NOMO-1 (cell line): ENCODE measurements around the gene ROR1.

ENCODE experiments used
- DNase-seq, 2 experiments: peaks; one replicate each; lab custom pipeline; 2025; ENCODE audit not compliant: unreplicated experiment in 2 of 2; lab: John Stamatoyannopoulos, UW

The ROR1 gene

GRCh38 chr1:63955370-63956145, 181.7 kb downstream of the ROR1 start:
- no peak for DNase-seq

- DNase-seq = no peak
These were observed 184.7 kb downstream of the ROR1 start for GRCh38 chr1:63958556-63958955.

- DNase-seq = no peak
These were observed 186.5 kb downstream of the ROR1 start for GRCh38 chr1:63960326-63960725.

- DNase-seq = no peak
These were observed 192.2 kb downstream of the ROR1 start for GRCh38 chr1:63966016-63966415.

GRCh38 chr1:63967901-63968300, 194.1 kb downstream of the ROR1 start:
- no peak for DNase-seq

- no peak for DNase-seq
These were observed 195.0 kb downstream of the ROR1 start for GRCh38 chr1:63968663-63969440.

- DNase-seq = no peak
These were observed 195.7 kb downstream of the ROR1 start for GRCh38 chr1:63969441-63969901.

GRCh38 chr1:63971557-63971956, 197.7 kb downstream of the ROR1 start:
- DNase-seq = no peak

DNA sequence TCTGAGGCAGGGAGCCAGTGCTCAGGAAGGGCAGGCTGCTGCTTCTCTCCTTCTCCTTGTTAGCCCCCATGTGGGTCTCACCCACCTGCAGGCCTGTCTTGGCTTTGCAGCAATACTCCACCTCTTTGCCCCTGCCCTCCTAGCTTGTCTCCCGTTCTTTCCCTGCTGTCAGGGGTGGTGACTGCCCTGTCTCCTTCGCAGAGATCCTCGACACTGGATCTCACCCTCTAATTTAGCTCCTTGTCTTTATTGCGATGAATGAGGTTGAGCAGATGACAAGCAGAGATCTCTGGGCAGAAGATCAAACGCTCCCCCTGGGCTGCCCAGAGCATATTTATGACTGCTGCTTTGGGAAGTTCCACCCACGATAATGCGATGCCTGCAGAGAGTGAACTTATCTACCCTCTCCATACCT, 199.2 kb downstream of the ROR1 start:
- no peak for DNase-seq

- no peak for DNase-seq
These were observed 201.1 kb downstream of the ROR1 start for GRCh38 chr1:63974966-63975365.

- no peak for DNase-seq
These were observed 201.7 kb downstream of the ROR1 start for GRCh38 chr1:63975481-63975880.

DNA sequence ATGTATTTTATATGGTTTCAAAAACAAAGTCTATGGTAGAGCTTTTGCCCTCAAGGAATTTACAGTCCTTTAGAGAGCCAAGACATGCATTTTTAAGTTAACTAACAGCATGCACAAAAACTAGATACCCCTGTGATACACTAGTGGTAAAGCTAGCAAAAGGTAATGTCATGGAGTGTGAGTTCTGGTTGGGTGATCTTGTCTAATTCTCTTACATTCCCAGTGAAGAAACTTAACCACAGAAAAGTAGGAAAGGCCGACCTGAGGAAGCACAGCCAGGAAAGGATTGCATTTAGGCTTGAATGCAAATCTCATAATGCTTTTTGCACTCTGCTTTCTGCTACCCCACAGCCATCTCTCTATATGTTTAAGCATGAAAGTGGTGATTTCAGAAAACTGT, 202.2 kb downstream of the ROR1 start:
- no peak for DNase-seq

- no peak for DNase-seq
These were observed 203.6 kb downstream of the ROR1 start for GRCh38 chr1:63977466-63977865.

GRCh38 chr1:63980740-63981407, 207.1 kb downstream of the ROR1 start:
- no peak for DNase-seq

GRCh38 chr1:63981408-63981773, 207.6 kb downstream of the ROR1 start:
- no peak for DNase-seq

DNA sequence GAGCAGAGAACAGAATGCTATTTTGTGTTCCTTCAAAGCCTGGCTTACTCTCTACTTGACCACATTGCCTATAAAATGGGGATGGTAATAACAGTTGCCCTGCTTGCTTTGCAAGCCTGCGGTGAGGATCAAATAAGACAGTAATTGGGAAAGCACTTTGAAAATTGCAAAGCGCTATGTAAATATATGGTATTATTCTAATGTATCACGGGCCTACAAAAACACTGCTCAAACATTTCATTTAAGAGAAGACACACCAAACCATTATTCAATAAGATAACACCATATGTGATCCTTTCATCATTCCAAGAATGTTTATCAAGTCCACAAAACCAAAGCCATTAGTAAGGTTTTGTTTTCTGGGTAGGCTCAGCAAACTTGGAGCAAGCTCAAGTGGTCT, 208.4 kb downstream of the ROR1 start:
- no peak for DNase-seq

DNA sequence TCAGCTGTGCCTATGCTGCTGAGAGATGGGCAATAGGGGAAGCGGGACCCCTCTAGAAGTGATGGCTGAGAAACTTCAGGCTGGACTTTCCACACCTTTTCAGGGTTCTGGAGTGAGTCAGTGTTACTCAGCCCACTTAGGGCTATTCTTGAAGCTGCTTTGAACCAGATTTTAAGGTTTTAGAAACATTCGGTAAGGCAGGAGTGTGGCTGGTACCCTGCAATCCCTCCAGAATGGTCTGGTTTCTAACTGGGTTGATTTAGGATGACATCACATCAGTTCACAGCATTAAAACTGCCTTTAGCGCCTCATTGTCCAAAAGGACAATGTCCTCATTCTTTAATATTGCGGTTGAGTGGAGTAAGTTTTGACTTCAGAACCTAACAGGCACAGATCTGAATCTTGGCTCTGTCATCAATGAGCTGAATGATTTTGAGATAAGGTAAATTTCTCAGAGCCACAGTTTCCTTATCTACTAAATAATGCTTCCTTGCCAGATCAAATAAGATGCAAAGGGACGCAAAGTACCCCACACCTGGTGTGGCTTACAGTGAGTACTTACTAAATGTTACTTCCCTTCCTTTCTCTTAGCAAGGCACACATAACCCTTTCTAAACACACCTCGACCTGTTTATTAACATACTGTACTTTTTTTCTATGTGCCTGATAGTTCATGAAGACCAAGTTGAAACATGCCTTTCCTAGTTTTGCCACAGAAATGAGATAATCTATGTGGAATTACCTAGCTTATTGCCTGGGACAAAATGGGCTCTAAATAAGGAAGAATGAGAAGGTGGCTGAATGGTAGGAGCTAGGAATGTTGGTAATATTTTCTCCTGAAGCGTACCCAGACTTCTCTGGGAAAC, 209.8 kb downstream of the ROR1 start:
- DNase-seq = no peak

DNA sequence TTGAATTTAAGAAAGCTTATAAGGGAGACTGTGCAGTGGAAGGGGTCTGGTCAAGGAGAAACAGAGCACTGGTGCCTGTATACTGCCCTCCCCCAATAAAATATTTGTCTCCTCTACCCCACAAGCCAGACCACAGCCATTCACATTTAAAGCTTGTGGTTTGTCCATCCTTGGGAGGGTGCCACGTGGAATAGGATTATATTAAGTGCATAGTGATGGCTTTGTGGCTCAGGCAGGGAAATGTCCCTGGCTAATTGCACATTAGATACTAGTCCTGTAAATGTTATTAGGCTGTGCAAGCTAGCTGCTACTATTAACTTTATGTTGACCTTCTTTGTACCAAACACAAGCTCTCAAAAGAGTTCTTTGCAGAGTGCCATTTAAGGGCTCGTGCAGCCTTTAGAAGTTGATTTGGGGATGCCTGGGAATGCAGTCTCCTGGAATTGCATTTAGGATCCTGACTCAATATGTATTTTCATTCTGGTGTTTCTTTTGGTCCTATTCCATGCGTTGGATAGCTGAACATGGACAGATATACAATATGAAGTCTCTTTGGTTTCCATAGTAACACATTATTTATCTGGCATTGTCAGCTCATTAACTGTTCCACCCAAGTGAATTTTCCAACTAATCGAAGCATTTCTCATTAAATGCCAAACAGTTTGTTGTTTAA, 210.6 kb downstream of the ROR1 start:
- DNase-seq = no peak

DNA sequence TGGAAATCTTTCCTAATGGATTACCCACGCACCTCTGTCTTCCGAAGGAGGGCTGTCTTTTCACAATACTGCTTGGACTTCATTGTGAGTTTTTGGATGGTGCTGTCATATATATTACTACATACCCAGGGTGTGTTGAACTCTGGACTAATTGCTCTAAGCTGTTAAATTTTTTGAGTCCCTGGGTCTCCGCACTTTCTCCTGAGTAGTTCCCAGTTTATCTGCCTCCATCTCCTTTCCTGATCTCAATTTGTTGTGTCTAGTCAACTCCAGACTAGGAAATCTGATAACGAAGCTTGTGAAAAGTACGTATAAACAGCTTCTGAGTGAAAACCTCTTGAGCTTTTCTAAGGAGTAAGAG, 211.1 kb downstream of the ROR1 start:
- no peak for DNase-seq

DNA sequence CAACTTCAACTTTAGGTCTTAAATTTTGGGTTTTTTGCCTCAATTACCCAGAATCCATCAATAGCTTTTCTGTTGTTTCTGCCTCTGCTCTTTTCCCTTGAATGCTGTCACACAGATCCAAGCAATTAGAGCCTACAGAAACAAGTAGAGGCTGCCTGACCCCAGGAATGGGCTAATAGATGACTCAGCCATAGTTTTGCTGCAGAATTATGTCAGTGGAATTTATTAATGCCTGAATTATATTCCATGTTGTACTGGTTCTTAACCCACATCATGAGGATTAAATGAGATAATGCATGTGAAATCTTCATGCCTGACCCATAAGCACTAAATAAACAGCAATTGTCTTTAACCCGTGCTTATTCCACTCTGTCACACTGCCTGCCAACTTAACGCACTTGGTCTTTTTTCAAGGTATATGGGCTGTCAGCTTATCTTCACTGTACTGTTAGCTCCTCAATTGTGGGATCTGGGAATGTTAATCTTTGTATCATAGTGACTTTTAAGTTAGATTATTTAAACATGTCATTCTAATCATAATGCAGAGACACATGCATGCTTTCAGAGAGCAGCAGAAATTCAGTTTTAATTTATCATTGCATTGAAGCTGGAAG, 213.3 kb downstream of the ROR1 start:
- no peak for DNase-seq
